Lung (tissue), 12 donors: ENCODE results near the gene FBXL12. TPM values are rescaled to one million over a fixed set of nuclear protein-coding genes. Genes with fewer than 3 reads are reported as not detected.

Experiments used
- ATAC-seq: fragments of 200-7000 bp; cut with Tn5 transposase; one replicate; pipeline ENCODE4 v1.9.1; 2020; ENCODE audit warnings: moderate number of reproducible peaks; ENCODE audit not compliant: insufficient read depth, low FRiP score
- DNase-seq, 3 donors: peaks; one replicate each; pipeline ENCODE4 v3.0.0-alpha.2; 2013 to 2017
- H3K27ac ChIP-seq, 2 donors: one replicate each; pipeline ENCODE4 v1.5.1; 2013; ENCODE audit warnings: mild to moderate bottlenecking in 2 of 2, moderate library complexity in 2 of 2, control low read depth in 1 of 2, inconsistent platforms in 1 of 2, low read depth in 1 of 2, low read length in 1 of 2
- H3K27me3 ChIP-seq, 3 donors: one replicate each; pipeline ENCODE4 v1.5.1; 2013; ENCODE audit warnings: low read length in 2 of 3; ENCODE audit not compliant: control insufficient read depth in 3 of 3, insufficient read depth in 3 of 3
- H3K36me3 ChIP-seq, 4 donors: one replicate each; pipeline ENCODE4 v1.5.1; 2013; ENCODE audit warnings: low read length in 4 of 4, mild to moderate bottlenecking in 1 of 4, moderate library complexity in 1 of 4; ENCODE audit not compliant: control insufficient read depth in 4 of 4, insufficient read depth in 4 of 4
- H3K4me1 ChIP-seq, 5 donors: one replicate each; pipeline ENCODE4 v1.5.1; 2013; ENCODE audit warnings: low read length in 5 of 5, mild to moderate bottlenecking in 2 of 5, moderate library complexity in 1 of 5; ENCODE audit not compliant: control insufficient read depth in 5 of 5, insufficient read depth in 5 of 5
- H3K4me3 ChIP-seq: one replicate; pipeline ENCODE4 v1.5.1; 2013; ENCODE audit warnings: mild to moderate bottlenecking, control low read depth, moderate library complexity
- H3K9ac ChIP-seq, 2 donors: one replicate each; pipeline ENCODE4 v1.5.1; 2013; ENCODE audit warnings: low read length in 2 of 2, control low read depth in 1 of 2; ENCODE audit not compliant: insufficient read depth in 1 of 2
- H3K9me3 ChIP-seq, 4 donors: one replicate each; pipeline ENCODE4 v1.5.1; 2013; ENCODE audit warnings: low read length in 3 of 4, mild to moderate bottlenecking in 1 of 4, moderate library complexity in 1 of 4; ENCODE audit not compliant: control insufficient read depth in 4 of 4, insufficient read depth in 3 of 4
- WGBS, 2 donors: extraction: QIAGEN DNeasy Blood & Tissue Kit; methylation state at CpG; one replicate each; pipeline ENCODE4 v1.1.7; 2013; 5-methylcytosine and 5-hydroxymethylcytosine counted together
- polyA plus RNA-seq, 2 donors: library from polyadenylated mRNA; stranded (reverse); fragments of 200-250 nt; gene quantifications; one replicate each; pipeline ENCODE4 v1.2.1, GENCODE V29; 2013
- total RNA-seq, 2 donors: library from RNA; depleted of rRNA in 1 of 2; stranded (reverse); fragments of >200 nt in 1 of 2; gene quantifications; one replicate each; pipeline ENCODE4 v1.2.1, GENCODE V29; 2014 to 2021
- TF ChIP-seq, protein P1 (sequence below): IDR thresholded peaks from 2 replicates; pipeline ENCODE4 v1.5.1; 2012; ENCODE audit warnings: mild to moderate bottlenecking; ENCODE audit errors: control extremely low read depth, extremely low read depth
- donor health status: control.
- donor health status: control.
- donor health status: Bipolar disorder and iron deficiency.
- donor health status: healthy.
- donor health status: DM: yes; HTN: yes; CAD: no.

Gene FBXL12
- total and polyA plus RNA-seq, 4 donors, result 18.8 to 27.0 (median 24.9) TPM

DNA sequence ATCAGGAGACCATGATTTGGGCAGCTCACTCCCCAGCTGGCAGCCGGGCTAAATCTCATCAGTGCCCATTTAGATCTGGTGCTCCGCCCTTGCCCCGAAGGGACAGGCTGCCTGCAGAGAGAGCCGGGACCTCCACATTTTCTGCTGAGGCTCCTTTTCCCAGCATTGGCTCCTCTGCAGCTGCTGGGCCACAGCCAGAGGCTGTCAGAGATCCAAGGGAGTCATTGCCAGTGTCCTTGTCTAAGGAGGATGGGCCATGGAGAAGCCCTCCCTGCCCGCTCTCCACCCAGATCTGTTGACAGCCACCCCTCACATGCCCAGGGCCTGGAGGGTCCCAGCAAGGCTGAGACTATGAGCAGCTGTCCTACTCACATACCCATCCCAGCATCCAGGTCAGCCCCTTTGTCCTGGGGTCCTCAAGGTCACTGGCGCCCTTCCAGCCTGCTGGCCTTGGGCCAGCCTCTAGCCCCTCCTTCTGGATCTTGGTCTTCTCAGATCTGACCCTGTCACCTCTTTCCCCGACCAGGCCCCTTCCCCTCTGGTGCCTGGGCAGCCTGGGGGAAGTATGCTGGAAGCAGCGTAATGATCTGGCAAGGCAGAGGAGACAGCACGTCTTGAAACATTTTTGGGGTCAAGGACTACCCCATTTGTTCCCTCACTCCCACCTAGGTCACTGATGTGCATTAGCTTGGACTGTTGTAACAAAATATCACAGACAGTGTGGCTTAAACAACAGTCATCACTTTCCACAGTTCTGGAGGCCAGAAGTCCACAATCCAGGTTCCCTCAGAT, 24.2 kb upstream of the FBXL12 start:
- no peaks in the 10 kb centered on the region for H3K27me3 ChIP-seq
- peaks cover 0 to 3% (median 0%) of the 10 kb centered on the region in 4 donors for H3K9me3 ChIP-seq
- DNase-seq, result peak in 2 of 3 donors; percentile 51 to 63
- ATAC-seq, result no peak
- no peak overlapping the region for H3K9ac ChIP-seq
- H3K27ac ChIP-seq, result no peak overlapping the region
- no peak overlapping the region for H3K4me3 ChIP-seq
- TF ChIP-seq, protein P1, sequence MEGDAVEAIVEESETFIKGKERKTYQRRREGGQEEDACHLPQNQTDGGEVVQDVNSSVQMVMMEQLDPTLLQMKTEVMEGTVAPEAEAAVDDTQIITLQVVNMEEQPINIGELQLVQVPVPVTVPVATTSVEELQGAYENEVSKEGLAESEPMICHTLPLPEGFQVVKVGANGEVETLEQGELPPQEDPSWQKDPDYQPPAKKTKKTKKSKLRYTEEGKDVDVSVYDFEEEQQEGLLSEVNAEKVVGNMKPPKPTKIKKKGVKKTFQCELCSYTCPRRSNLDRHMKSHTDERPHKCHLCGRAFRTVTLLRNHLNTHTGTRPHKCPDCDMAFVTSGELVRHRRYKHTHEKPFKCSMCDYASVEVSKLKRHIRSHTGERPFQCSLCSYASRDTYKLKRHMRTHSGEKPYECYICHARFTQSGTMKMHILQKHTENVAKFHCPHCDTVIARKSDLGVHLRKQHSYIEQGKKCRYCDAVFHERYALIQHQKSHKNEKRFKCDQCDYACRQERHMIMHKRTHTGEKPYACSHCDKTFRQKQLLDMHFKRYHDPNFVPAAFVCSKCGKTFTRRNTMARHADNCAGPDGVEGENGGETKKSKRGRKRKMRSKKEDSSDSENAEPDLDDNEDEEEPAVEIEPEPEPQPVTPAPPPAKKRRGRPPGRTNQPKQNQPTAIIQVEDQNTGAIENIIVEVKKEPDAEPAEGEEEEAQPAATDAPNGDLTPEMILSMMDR, result no peak
- 93 to 98% methylated on average over 9 of the region's 9 CpGs for WGBS, 2 donors
- peaks cover 0 to 22% (median 0%) of the 10 kb centered on the region in 5 donors for H3K4me1 ChIP-seq
- H3K36me3 ChIP-seq, result peaks cover 8 to 66% (median 51%) of the 10 kb centered on the region in 4 donors

DNA sequence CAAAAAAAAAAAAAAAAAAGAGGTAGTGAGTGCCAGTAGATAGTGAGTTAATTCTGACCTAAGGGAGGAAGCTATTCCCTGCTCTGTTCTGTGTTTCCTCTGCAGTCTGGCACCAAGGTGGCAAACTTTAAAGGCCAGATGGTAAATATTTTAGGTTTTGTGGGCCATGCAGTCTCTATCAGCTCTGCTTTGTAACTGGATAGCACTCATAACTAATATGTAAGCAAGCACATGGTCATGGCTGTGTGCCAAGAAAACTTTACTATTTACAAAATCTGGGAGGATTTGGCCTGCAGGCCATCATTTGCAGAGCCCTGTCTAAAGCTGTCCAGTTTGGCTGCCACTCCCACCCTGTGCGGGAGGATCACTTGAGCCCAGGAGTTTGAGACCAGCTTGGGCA, 20.5 kb upstream of the FBXL12 start:
- 84 to 91% methylated on average over 1 of the region's 1 CpG for WGBS, 2 donors
- Histone ChIP-seq H3K36me3 (peaks cover 8 to 47% (median 36%) of the 10 kb centered on the region in 4 donors), H3K9me3 (peaks cover 0 to 3% (median 0%) of the 10 kb centered on the region in 4 donors), H3K4me3 (no peak overlapping the region), H3K27me3 (no peaks in the 10 kb centered on the region), H3K27ac (no peak overlapping the region), H3K4me1 (peaks cover 0 to 32% (median 6%) of the 10 kb centered on the region in 5 donors), H3K9ac (no peak overlapping the region)
- TF ChIP-seq, protein P1, result no peak
- DNase-seq (peak; percentile 65 to 94 (median 90)), ATAC-seq (no peak)

DNA sequence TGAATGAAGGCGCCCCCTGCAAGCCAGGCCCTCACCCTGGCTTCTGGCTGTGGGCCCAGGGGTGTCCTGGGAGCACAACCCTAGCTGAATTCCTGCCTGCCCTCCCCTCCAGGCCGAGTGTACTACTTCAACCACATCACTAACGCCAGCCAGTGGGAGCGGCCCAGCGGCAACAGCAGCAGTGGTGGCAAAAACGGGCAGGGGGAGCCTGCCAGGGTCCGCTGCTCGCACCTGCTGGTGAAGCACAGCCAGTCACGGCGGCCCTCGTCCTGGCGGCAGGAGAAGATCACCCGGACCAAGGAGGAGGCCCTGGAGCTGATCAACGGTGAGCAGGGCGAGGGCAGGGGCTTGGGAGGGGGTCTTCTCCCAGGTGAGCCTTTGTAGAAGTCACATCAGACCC, 19.4 kb upstream of the FBXL12 start:
- ATAC-seq (no peak), DNase-seq (no peak)
- H3K27me3 ChIP-seq, result no peaks in the 10 kb centered on the region
- TF ChIP-seq, protein P1, result no peak
- H3K36me3 ChIP-seq, result peaks cover 4 to 38% (median 32%) of the 10 kb centered on the region in 4 donors
- peaks cover 0 to 32% (median 6%) of the 10 kb centered on the region in 5 donors for H3K4me1 ChIP-seq
- no peak overlapping the region for H3K27ac ChIP-seq
- no peak overlapping the region for H3K4me3 ChIP-seq
- WGBS, 2 donors, result 96 to 98% methylated on average over 15 of the region's 15 CpGs
- peaks cover 0 to 2% (median 0%) of the 10 kb centered on the region in 4 donors for H3K9me3 ChIP-seq
- H3K9ac ChIP-seq, result no peak overlapping the region
